Right lobe of liver (tissue), 6 donors: Measurements from ENCODE around the gene CLDN19. TPM values are rescaled to one million over a fixed set of nuclear protein-coding genes. Genes with fewer than 3 reads are reported as not detected.
"Not testable (repeated sequence)": the region's sequence is repeated elsewhere in the genome, so short reads cannot be mapped to it uniquely, and the experiment has no call there.

Experiments
- ATAC-seq, 4 donors: fragments of 200-7000 bp; cut with Tn5 transposase; one replicate each; pipeline ENCODE4 v1.9.1; 2020; ENCODE audit warnings: mild to moderate bottlenecking in 4 of 4, moderate library complexity in 4 of 4
- DNase-seq, 3 donors: peaks; one replicate each; pipeline ENCODE4 v3.0.0-alpha.2; 2020
- H3K27ac ChIP-seq, 3 donors: fragments of 200-600 bp; one replicate each; pipeline ENCODE4 v1.8.0; 2022
- H3K27me3 ChIP-seq, 2 donors: fragments of 200-600 bp; one replicate each; pipeline ENCODE4 v1.8.0; 2022
- H3K36me3 ChIP-seq, 4 donors: fragments of 200-600 bp; sonication (generic) in 1 of 4; one replicate each; pipeline versions ENCODE4 v1.5.1 to v1.8.0; 2017 to 2022; ENCODE audit warnings: control low read depth in 1 of 4
- H3K4me1 ChIP-seq, 4 donors: fragments of 200-600 bp; sonication (generic) in 1 of 4; one replicate each; pipeline versions ENCODE4 v1.5.1 to v1.8.0; 2017 to 2022; ENCODE audit warnings: control low read depth in 1 of 4
- H3K4me3 ChIP-seq, 3 donors: fragments of 200-600 bp; one replicate each; pipeline ENCODE4 v1.8.0; 2022
- H3K9me3 ChIP-seq, 4 donors: fragments of 200-600 bp; sonication (generic) in 1 of 4; one replicate each; pipeline versions ENCODE4 v1.5.1 to v1.8.0; 2017 to 2022; ENCODE audit warnings: control low read depth in 1 of 4
- CTCF ChIP-seq, 4 donors: fragments of 200-600 bp in 3 of 4; fragments of 450-650 bp in 1 of 4; IDR thresholded peaks; one replicate each; pipeline versions ENCODE4 v1.5.1 to v1.8.0; 2016 to 2022; ENCODE audit warnings: antibody characterized with exemption in 4 of 4, mild to moderate bottlenecking in 2 of 4
- POLR2A ChIP-seq: fragments of 450-650 bp; IDR thresholded peaks from one replicate; pipeline ENCODE4 v1.6.1; 2017; ENCODE audit warnings: antibody characterized with exemption, mild to moderate bottlenecking
- WGBS: methylation state at CpG from one replicate; pipeline ENCODE4 v1.1.6; 2018; ENCODE audit warnings: low coverage, low lambda C conversion rate; ENCODE audit not compliant: insufficient coverage; ENCODE audit errors: missing lambda C conversion rate; 5-methylcytosine and 5-hydroxymethylcytosine counted together
- intact Hi-C, 2 donors: fragments of 100-400 bp; cut with DNase I; formaldehyde crosslinking; loops; one replicate each; pipeline versions ENCODE4 v1.11.2 to v1.14.1; 2022
- total RNA-seq, 6 experiments: library from RNA; depleted of rRNA in 2 of 6; stranded (reverse); fragments of >200 nt in 2 of 6; fragmentation: NEBNext Ultra II Directional in 3 of 6; extraction: Animal tissue kit (Norgen Biotek cat#: 25700) in 3 of 6; gene quantifications; one replicate each; pipeline versions ENCODE4 v1.1.0 to v1.2.4, GENCODE V29; 2016 to 2023
- donor health status: DM: no; HTN: yes; CAD: no.
- donor health status: DM: no; HTN: no; CAD: no.
- donor health status: DM: no; HTN: no; CAD: no.
- donor health status: DM: no; HTN: yes; CAD: no.
- donor health status: DM: no; HTN: yes; CAD: no.

CLDN19 gene
- total RNA-seq, 6 experiments from 2014 or later: 1.0 TPM; not detected in 5

- WGBS: 80% methylated on average over 3 of the region's 3 CpGs
- H3K27ac ChIP-seq: no peak overlapping the region
- no peak overlapping the region for H3K4me3 ChIP-seq
- DNase-seq: no peak
- no peak for ATAC-seq
- no peaks in the 10 kb centered on the region for H3K27me3 ChIP-seq
- intact Hi-C loops: no loop called here
- H3K9me3 ChIP-seq: no peaks in the 10 kb centered on the region
- no peaks in the 10 kb centered on the region for H3K36me3 ChIP-seq
- TF ChIP-seq POLR2A: no peak
- TF ChIP-seq CTCF (IDR thresholded peaks at IDR 0.05): no peak
- no peaks in the 10 kb centered on the region for H3K4me1 ChIP-seq
Observed at GRCh38 chr1:42730002-42730401, 10.0 kb downstream of the CLDN19 start.

GRCh38 chr1:42725820-42726219 is 14.2 kb downstream of the CLDN19 start:
- DNase-seq, H3K27ac ChIP-seq, H3K27me3 ChIP-seq, ATAC-seq, H3K9me3 ChIP-seq, H3K4me1 ChIP-seq, H3K4me3 ChIP-seq, H3K36me3 ChIP-seq, intact Hi-C loops: not testable (repeated sequence)
- 100% methylated on average over 2 of the region's 4 CpGs for WGBS

- no peak for ATAC-seq
- 85% methylated on average over 6 of the region's 6 CpGs for WGBS
Observed at GRCh38 chr1:42723511-42723910, 16.5 kb downstream of the CLDN19 start.

GRCh38 chr1:42722403-42722802 is 17.6 kb downstream of the CLDN19 start:
- WGBS: 94% methylated on average over 2 of the region's 2 CpGs
- intact Hi-C loops, H3K4me1 ChIP-seq, H3K27me3 ChIP-seq, DNase-seq, H3K9me3 ChIP-seq, ATAC-seq, H3K27ac ChIP-seq, H3K36me3 ChIP-seq, H3K4me3 ChIP-seq: not testable (repeated sequence)

More at GRCh38 chr1:42723511-42723910, 16.5 kb downstream of the CLDN19 start:
- intact Hi-C loops: no loop called here
- Histone ChIP-seq H3K4me1 (peaks cover 0 to 6% (median 0%) of the 10 kb centered on the region in 4 donors), H3K9me3 (no peaks in the 10 kb centered on the region), H3K27ac (no peak overlapping the region), H3K4me3 (no peak overlapping the region), H3K36me3 (no peaks in the 10 kb centered on the region), H3K27me3 (no peaks in the 10 kb centered on the region)
- TF ChIP-seq POLR2A: no peak
- TF ChIP-seq CTCF (IDR thresholded peaks at IDR 0.05): no peak
- DNase-seq: no peak

- 93% methylated on average over 3 of the region's 3 CpGs for WGBS
- TF ChIP-seq CTCF (IDR thresholded peaks at IDR 0.05) (no peak), POLR2A (no peak)
- H3K36me3 ChIP-seq: no peaks in the 10 kb centered on the region
- peaks cover 0 to 6% (median 0%) of the 10 kb centered on the region in 4 donors for H3K4me1 ChIP-seq
- no peak for ATAC-seq
- H3K27ac ChIP-seq: no peak overlapping the region
- H3K4me3 ChIP-seq: no peak overlapping the region
- no peaks in the 10 kb centered on the region for H3K9me3 ChIP-seq
- intact Hi-C loops: no loop called here
- DNase-seq: no peak
- H3K27me3 ChIP-seq: no peaks in the 10 kb centered on the region
Observed at GRCh38 chr1:42721926-42722325, 18.1 kb downstream of the CLDN19 start.

GRCh38 chr1:42720868-42721267 is 19.2 kb downstream of the CLDN19 start:
- ATAC-seq: peak; percentile 67 to 87 (median 80)

GRCh38 chr1:42714441-42714840 is 25.6 kb downstream of the CLDN19 start:
- DNase-seq, ATAC-seq, intact Hi-C loops, H3K4me1 ChIP-seq, H3K27me3 ChIP-seq, H3K36me3 ChIP-seq, H3K4me3 ChIP-seq, H3K27ac ChIP-seq, H3K9me3 ChIP-seq: not testable (repeated sequence)

More at GRCh38 chr1:42720868-42721267, 19.2 kb downstream of the CLDN19 start:
- Histone ChIP-seq H3K27me3 (no peaks in the 10 kb centered on the region), H3K27ac (no peak overlapping the region), H3K9me3 (no peaks in the 10 kb centered on the region), H3K4me3 (no peak overlapping the region), H3K4me1 (peaks cover 0 to 6% (median 0%) of the 10 kb centered on the region in 4 donors), H3K36me3 (no peaks in the 10 kb centered on the region)
- DNase-seq: no peak
- no peak for TF ChIP-seq CTCF (IDR thresholded peaks at IDR 0.05)
- TF ChIP-seq POLR2A: no peak
- WGBS: 36% methylated on average over 1 of the region's 1 CpG
- intact Hi-C loops: no loop called here
